Neural cell (in vitro differentiated cells): ENCODE measurements around the gene FBXO21. TPM values are rescaled to one million over a fixed set of nuclear protein-coding genes. Genes with fewer than 3 reads are reported as not detected.

Experiments
- H2AFZ ChIP-seq: fragments of 200-600, 300-800 bp; sonication (generic), shearing (Covaris generic); 2 replicates; pipeline ENCODE4 v1.6.0; 2014; ENCODE audit warnings: low read depth, mild to moderate bottlenecking, antibody characterized with exemption, low read length, moderate library complexity
- H3F3A ChIP-seq: fragments of 200-600 bp; shearing (Covaris generic); 2 replicates; pipeline ENCODE4 v1.6.1; 2016; ENCODE audit warnings: mild to moderate bottlenecking, moderate library complexity, mixed read lengths, antibody characterized with exemption, low read length; ENCODE audit not compliant: insufficient read depth, poor library complexity, severe bottlenecking
- H3K27ac ChIP-seq: fragments of 200-600, 300-800 bp; sonication (generic), shearing (Covaris generic); 2 replicates; pipeline ENCODE4 v1.5.1; 2014; ENCODE audit warnings: mild to moderate bottlenecking, low read length, moderate library complexity
- H3K27me3 ChIP-seq: fragments of 300-800, 200-600 bp; sonication (generic), shearing (Covaris generic); 2 replicates; pipeline ENCODE4 v1.6.0; 2014; ENCODE audit warnings: mild to moderate bottlenecking, low read depth, low read length, moderate library complexity; ENCODE audit not compliant: insufficient read depth
- H3K36me3 ChIP-seq: fragments of 300-800, 200-600 bp; sonication (generic), shearing (Covaris generic); 2 replicates; pipeline ENCODE4 v1.5.1; 2014; ENCODE audit warnings: mild to moderate bottlenecking, antibody characterized with exemption, low read length, moderate library complexity; ENCODE audit not compliant: insufficient read depth
- H3K4me2 ChIP-seq: fragments of 300-800, 200-600 bp; sonication (generic), shearing (Covaris generic); 2 replicates; pipeline ENCODE4 v1.6.0; 2014; ENCODE audit warnings: mild to moderate bottlenecking, low read length
- H3K4me3 ChIP-seq: fragments of 300-800, 200-600 bp; sonication (generic), shearing (Covaris generic); 2 replicates; pipeline ENCODE4 v1.5.1; 2014; ENCODE audit warnings: mild to moderate bottlenecking, low read length, moderate library complexity
- H3K79me2 ChIP-seq: fragments of 200-600 bp; shearing (Covaris generic); replicated peaks from 2 replicates; pipeline ENCODE4 v1.6.0; 2014; ENCODE audit warnings: mild to moderate bottlenecking, low read length, moderate library complexity; ENCODE audit not compliant: insufficient read depth
- H3K9ac ChIP-seq: fragments of 300-800, 200-600 bp; sonication (generic), shearing (Covaris generic); 2 replicates; pipeline ENCODE4 v1.6.1; 2016; ENCODE audit warnings: mild to moderate bottlenecking, low read length, mixed read lengths
- H3K9me2 ChIP-seq: fragments of 200-600 bp; shearing (Covaris generic); 2 replicates; pipeline ENCODE4 v1.6.1; 2016; ENCODE audit warnings: mild to moderate bottlenecking, low read length, mixed read lengths; ENCODE audit not compliant: insufficient read depth
- H3K9me3 ChIP-seq: fragments of 200-600, 300-800 bp; sonication (generic), shearing (Covaris generic); 2 replicates; pipeline ENCODE4 v1.6.1; 2016; ENCODE audit warnings: mild to moderate bottlenecking, mixed run types, low read length, moderate library complexity, mixed read lengths
- H4K20me1 ChIP-seq: fragments of 200-600 bp; shearing (Covaris generic); 2 replicates; pipeline ENCODE4 v1.6.1; 2016; ENCODE audit warnings: mild to moderate bottlenecking, mixed run types; ENCODE audit not compliant: insufficient read depth
- CTCF ChIP-seq: fragments of 450-650 bp; IDR thresholded peaks from 2 replicates; pipeline ENCODE4 v1.5.1; 2014; ENCODE audit warnings: antibody characterized with exemption, mild to moderate bottlenecking, moderate library complexity; ENCODE audit not compliant: poor library complexity, severe bottlenecking
- EP300 ChIP-seq: fragments of 450-650 bp; conservative IDR thresholded peaks from 2 replicates; pipeline ENCODE4 v1.6.1; 2014; ENCODE audit warnings: antibody characterized with exemption, mild to moderate bottlenecking, moderate library complexity; ENCODE audit not compliant: poor library complexity, severe bottlenecking
- EZH2 ChIP-seq: fragments of 200-600, 300-800 bp; shearing (Covaris generic), sonication (generic); IDR thresholded peaks from 2 replicates; pipeline ENCODE4 v1.6.1; 2014; ENCODE audit warnings: antibody characterized with exemption, low read length, borderline replicate concordance, mild to moderate bottlenecking; ENCODE audit not compliant: insufficient read depth, poor library complexity, severe bottlenecking
- MXI1 ChIP-seq: fragments of 450-650 bp; conservative IDR thresholded peaks from 2 replicates; pipeline ENCODE4 v1.6.1; 2014; ENCODE audit warnings: antibody characterized with exemption, mild to moderate bottlenecking; ENCODE audit not compliant: poor library complexity, severe bottlenecking
- POLR2AphosphoS5 ChIP-seq: IDR thresholded peaks from 2 replicates; pipeline ENCODE4 v1.6.1; 2012
- RAD21 ChIP-seq: fragments of 450-650 bp; conservative IDR thresholded peaks from 2 replicates; pipeline ENCODE4 v1.6.1; 2014; ENCODE audit warnings: antibody characterized with exemption, mild to moderate bottlenecking, moderate library complexity
- REST ChIP-seq: IDR thresholded peaks from 2 replicates; pipeline ENCODE4 v1.6.1; 2012; ENCODE audit warnings: borderline replicate concordance
- SMC3 ChIP-seq: fragments of 450-650 bp; conservative IDR thresholded peaks from 2 replicates; pipeline ENCODE4 v1.6.1; 2014; ENCODE audit warnings: antibody characterized with exemption, mild to moderate bottlenecking, moderate library complexity; ENCODE audit not compliant: poor library complexity
- TAF1 ChIP-seq: IDR thresholded peaks from 2 replicates; pipeline ENCODE4 v1.6.1; 2012; ENCODE audit warnings: low read depth
- polyA plus RNA-seq: library from polyadenylated mRNA; depleted of rRNA; stranded (reverse); fragments of >200 nt; gene quantifications from 2 replicates; pipeline ENCODE4 v1.2.3, GENCODE V29; 2014

Gene FBXO21
- polyA plus RNA-seq, 1 donor from 2014 or later = 127 TPM

- Histone ChIP-seq H3K27ac (no peak overlapping the region), H3K4me3 (no peak overlapping the region), H3K27me3 (no peaks in the 10 kb centered on the region), H3F3A (no peaks in the 10 kb centered on the region), H2AFZ (no peak overlapping the region), H3K36me3 (no peaks in the 10 kb centered on the region), H3K9me3 (no peaks in the 10 kb centered on the region), H3K79me2 (no peaks in the 10 kb centered on the region), H3K9me2 (no peaks in the 10 kb centered on the region), H3K9ac (no peak overlapping the region), H4K20me1 (no peaks in the 10 kb centered on the region), H3K4me2 (no peak overlapping the region)
- peak; percentile 54 for TF ChIP-seq SMC3
- peak; percentile 58 for TF ChIP-seq CTCF
- peak; percentile 59 for TF ChIP-seq RAD21
- TF ChIP-seq MXI1 = no peak
Observed at GRCh38 chr12:117119592-117120198, 70.6 kb downstream of the FBXO21 start.

GRCh38 chr12:117118838-117119591 lies 71.3 kb downstream of the FBXO21 start:
- no peak overlapping the region for H3K9ac ChIP-seq
- no peaks in the 10 kb centered on the region for H3K9me3 ChIP-seq
- no peaks in the 10 kb centered on the region for H4K20me1 ChIP-seq
- H2AFZ ChIP-seq = no peak overlapping the region
- H3K27ac ChIP-seq = no peak overlapping the region
- no peaks in the 10 kb centered on the region for H3K27me3 ChIP-seq
- H3K36me3 ChIP-seq = no peaks in the 10 kb centered on the region
- no peaks in the 10 kb centered on the region for H3F3A ChIP-seq
- H3K4me3 ChIP-seq = no peak overlapping the region
- TF ChIP-seq REST (no peak), EP300 (no peak), MXI1 (no peak), EZH2 (no peak), TAF1 (no peak), RAD21 (no peak), SMC3 (no peak), POLR2AphosphoS5 (no peak), CTCF (no peak)
- no peaks in the 10 kb centered on the region for H3K9me2 ChIP-seq
- no peaks in the 10 kb centered on the region for H3K79me2 ChIP-seq
- H3K4me2 ChIP-seq = no peak overlapping the region
